Heart right ventricle (tissue), 16 donors: ENCODE measurements around the gene VPS13A. TPM values are rescaled to one million over a fixed set of nuclear protein-coding genes. Genes with fewer than 3 reads are reported as not detected.

Experiments used
- ATAC-seq, 8 donors: fragments of 200-7000 bp; cut with Tn5 transposase; one replicate each; pipeline ENCODE4 v1.9.1; 2020; ENCODE audit warnings: mild to moderate bottlenecking in 8 of 8, moderate library complexity in 8 of 8, moderate number of reproducible peaks in 1 of 8
- DNase-seq, 2 donors: peaks; one replicate each; pipeline ENCODE4 v3.0.0-alpha.2; 2020
- H3K27ac ChIP-seq, 10 donors: fragments of 200-600 bp; sonication (generic) in 2 of 10; one replicate each; pipeline versions ENCODE4 v1.5.0 to v1.8.0; 2020 to 2022; ENCODE audit warnings: mild to moderate bottlenecking in 3 of 10
- H3K27me3 ChIP-seq, 7 donors: fragments of 200-600 bp; one replicate each; pipeline ENCODE4 v1.8.0; 2021 to 2022; ENCODE audit warnings: mild to moderate bottlenecking in 2 of 7
- H3K36me3 ChIP-seq, 9 donors: fragments of 200-600 bp; sonication (generic) in 1 of 9; one replicate each; pipeline versions ENCODE4 v1.5.0 to v1.8.0; 2020 to 2022; ENCODE audit warnings: mild to moderate bottlenecking in 2 of 9
- H3K4me1 ChIP-seq, 9 donors: fragments of 200-600 bp; sonication (generic) in 1 of 9; one replicate each; pipeline versions ENCODE4 v1.5.0 to v1.8.0; 2020 to 2022; ENCODE audit warnings: mild to moderate bottlenecking in 4 of 9
- H3K4me3 ChIP-seq, 10 donors: fragments of 200-600 bp; sonication (generic) in 2 of 10; one replicate each; pipeline versions ENCODE4 v1.5.0 to v1.8.0; 2020 to 2022; ENCODE audit warnings: mild to moderate bottlenecking in 7 of 10, moderate library complexity in 2 of 10
- H3K9me3 ChIP-seq, 11 donors: fragments of 200-600 bp in 10 of 11; sonication (generic) in 2 of 11; one replicate each; pipeline versions ENCODE4 v1.5.0 to v1.8.0; 2013 to 2022; ENCODE audit warnings: mild to moderate bottlenecking in 2 of 11, control low read depth in 1 of 11, moderate library complexity in 1 of 11
- WGBS, 2 donors: extraction: QIAGEN DNeasy Blood & Tissue Kit; methylation state at CpG; one replicate each; pipeline ENCODE4 v1.1.7; 2013; ENCODE audit warnings: inconsistent platforms in 1 of 2; 5-methylcytosine and 5-hydroxymethylcytosine counted together
- intact Hi-C, 10 donors: fragments of 100-400 bp; cut with DNase I; formaldehyde crosslinking; loops; one replicate each; pipeline versions ENCODE4 v1.11.1 to v1.14.2; 2022
- polyA plus RNA-seq, 2 donors: library from polyadenylated mRNA; stranded (reverse); fragments of 200-250 nt; gene quantifications; one replicate each; pipeline ENCODE4 v1.2.3, GENCODE V29; 2013
- total RNA-seq, 10 donors: library from RNA; stranded (reverse); fragmentation: NEBNext Ultra II Directional in 3 of 10; extraction: Animal tissue kit (Norgen Biotek cat#: 25700) in 3 of 10; gene quantifications; one replicate each; pipeline versions ENCODE4 v1.2.1 to v1.2.4, GENCODE V29; 2021 to 2023
- TF ChIP-seq, protein P1 (sequence below), 9 donors: fragments of 200-600 bp; sonication (generic) in 2 of 9; IDR thresholded peaks; one replicate each; pipeline versions ENCODE4 v1.5.0 to v1.8.0; 2021 to 2022; ENCODE audit warnings: antibody characterized with exemption in 9 of 9, mild to moderate bottlenecking in 5 of 9, moderate library complexity in 1 of 9
- donor health status: Arrhythmogenic right ventricular cardiomyopathy.
- donor health status: ischemic (EF 13 %, LVEDD 7.1; RV severe dilation, severe dysfunction).
- donor health status: healthy with polysubstance abuse.
- donor health status: DM: no; HTN: yes; CAD: no.
- donor health status: DM: no; HTN: no; CAD: no.
- donor health status: ischemic (EF 25% LVEDD 6.9; RV normal size, moderate dysfunction).
- donor health status: ischemic (EF 25% LVEDD 5.7; RV mildly dilated, moderate dysfunction).
- donor health status: healthy.
- donor health status: DM: yes; HTN: yes; CAD: no.
- donor health status: Ischemic cardiomyopathy.
- donor health status: ischemic (EF 35%, LVEDD 5.7; RV mildly dilated, moderate dysfunction).
- donor health status: nonischemic (EF 11% LVEDD 7.7; RV severe dilation, severe dysfunction).
- donor health status: DM: yes; HTN: yes; CAD: no.
- donor health status: PGD.
- donor health status: ischemic (EF 29% LVEDD 5.4; RV normal size, mild dysfunction).
- donor health status: nonischemic (EF 23%, LVEDD 6.1; RV moderate dilation, normal function).

VPS13A gene
- total and polyA plus RNA-seq, 12 donors, result 6.8 to 53.2 (median 33.6) TPM

DNA sequence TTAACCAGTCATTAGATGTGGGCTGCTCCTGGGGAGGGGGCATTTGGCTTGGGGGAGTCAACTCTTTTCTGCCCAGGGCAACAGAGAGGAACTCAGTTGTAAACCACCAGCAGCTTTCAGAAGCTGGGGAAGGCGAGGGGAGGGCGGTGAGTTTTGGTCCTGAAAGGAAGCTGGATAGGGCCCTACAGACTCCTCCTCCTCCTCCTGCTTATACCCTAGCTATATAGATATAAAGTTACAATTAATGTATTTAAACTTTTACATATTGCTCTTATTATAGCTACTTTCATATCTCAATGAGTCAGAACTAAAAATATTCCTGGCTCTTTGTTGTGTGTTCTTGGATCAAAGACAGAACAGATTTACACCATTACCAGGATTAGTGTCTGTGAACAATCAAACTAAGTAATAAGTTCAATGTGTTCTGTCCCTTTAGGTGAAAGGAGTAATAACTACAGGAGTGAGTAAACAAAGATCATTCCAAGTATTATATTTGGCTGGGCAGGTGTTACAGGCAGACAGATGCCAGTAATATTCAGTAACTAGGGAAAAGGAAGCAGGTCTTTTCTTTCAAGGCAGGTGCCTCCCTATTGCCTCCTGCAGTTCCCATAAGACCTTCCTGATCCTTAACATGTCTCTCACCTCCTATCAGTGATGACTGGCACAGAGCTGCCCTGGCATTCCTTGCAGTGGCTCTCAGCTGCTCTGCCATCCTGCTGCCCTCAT, 20.5 kb upstream of the VPS13A start:
- DNase-seq (no peak), ATAC-seq (peak in 6 of 8 donors; percentile 56 to 95 (median 81))
- Histone ChIP-seq H3K4me1 (peaks cover 0 to 18% (median 0%) of the 10 kb centered on the region in 9 donors), H3K9me3 (no peaks in the 10 kb centered on the region), H3K4me3 (no peak overlapping the region), H3K27ac (peak overlapping the region in 7 of 10 donors; percentile 36 to 69 (median 50)), H3K27me3 (no peaks in the 10 kb centered on the region), H3K36me3 (no peaks in the 10 kb centered on the region)
- intact Hi-C loops, result loop anchor here in 1 of 10 donors (10.0 kb wide), 1 partner anchor 342 kb away; no protein-coding TSS in a partner anchor
- 53 to 73% methylated on average over 2 of the region's 2 CpGs for WGBS, 2 donors
- TF ChIP-seq, protein P1, sequence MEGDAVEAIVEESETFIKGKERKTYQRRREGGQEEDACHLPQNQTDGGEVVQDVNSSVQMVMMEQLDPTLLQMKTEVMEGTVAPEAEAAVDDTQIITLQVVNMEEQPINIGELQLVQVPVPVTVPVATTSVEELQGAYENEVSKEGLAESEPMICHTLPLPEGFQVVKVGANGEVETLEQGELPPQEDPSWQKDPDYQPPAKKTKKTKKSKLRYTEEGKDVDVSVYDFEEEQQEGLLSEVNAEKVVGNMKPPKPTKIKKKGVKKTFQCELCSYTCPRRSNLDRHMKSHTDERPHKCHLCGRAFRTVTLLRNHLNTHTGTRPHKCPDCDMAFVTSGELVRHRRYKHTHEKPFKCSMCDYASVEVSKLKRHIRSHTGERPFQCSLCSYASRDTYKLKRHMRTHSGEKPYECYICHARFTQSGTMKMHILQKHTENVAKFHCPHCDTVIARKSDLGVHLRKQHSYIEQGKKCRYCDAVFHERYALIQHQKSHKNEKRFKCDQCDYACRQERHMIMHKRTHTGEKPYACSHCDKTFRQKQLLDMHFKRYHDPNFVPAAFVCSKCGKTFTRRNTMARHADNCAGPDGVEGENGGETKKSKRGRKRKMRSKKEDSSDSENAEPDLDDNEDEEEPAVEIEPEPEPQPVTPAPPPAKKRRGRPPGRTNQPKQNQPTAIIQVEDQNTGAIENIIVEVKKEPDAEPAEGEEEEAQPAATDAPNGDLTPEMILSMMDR (IDR thresholded peaks at IDR 0.05), result no peak

DNA sequence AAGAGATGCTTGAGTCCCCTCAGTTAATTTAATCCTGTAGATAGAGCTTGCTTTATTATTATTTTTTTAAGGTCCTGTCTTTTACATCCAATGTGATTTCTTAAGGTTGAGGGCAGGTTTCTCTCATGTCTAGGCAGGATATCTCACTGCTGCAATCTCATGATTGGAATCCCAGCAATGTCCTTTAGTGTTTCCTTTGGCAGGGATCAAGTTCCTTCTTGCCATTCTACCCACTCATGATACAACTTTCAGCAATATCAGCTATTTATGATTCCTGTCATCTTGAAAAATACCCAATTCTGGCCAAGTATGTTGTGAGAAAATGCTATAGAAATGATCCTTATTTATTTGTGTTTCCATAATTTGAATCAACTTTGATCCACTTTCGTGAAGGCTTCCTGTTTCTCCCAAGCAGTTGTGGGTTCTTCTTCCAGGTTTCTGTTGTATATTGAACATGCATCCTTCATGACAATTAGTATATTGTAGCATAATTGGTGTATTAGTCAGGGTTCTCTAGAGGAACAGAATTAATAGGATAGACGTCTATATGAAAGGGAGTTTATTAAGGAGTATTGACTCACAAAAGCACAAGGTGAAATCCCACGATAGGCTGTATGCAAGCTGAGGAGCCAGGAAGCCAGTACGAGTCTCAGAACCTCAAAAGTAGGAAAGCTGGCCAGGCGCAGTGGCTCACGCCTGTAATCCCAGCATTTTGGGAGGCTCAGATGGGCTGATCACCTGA, 18.4 kb upstream of the VPS13A start:
- no peaks in the 10 kb centered on the region for H3K27me3 ChIP-seq
- WGBS, 2 donors, result 79 to 88% methylated on average over 6 of the region's 6 CpGs
- H3K4me1 ChIP-seq, result peaks cover 0 to 22% (median 3%) of the 10 kb centered on the region in 9 donors
- intact Hi-C loops, result loop anchor here in 1 of 10 donors (10.0 kb wide), 1 partner anchor 344 kb away; no protein-coding TSS in a partner anchor
- no peaks in the 10 kb centered on the region for H3K36me3 ChIP-seq
- DNase-seq (no peak), ATAC-seq (no peak)
- TF ChIP-seq, protein P1 (IDR thresholded peaks at IDR 0.05), result no peak
- H3K9me3 ChIP-seq, result no peaks in the 10 kb centered on the region
- no peak overlapping the region for H3K4me3 ChIP-seq
- H3K27ac ChIP-seq, result no peak overlapping the region

DNA sequence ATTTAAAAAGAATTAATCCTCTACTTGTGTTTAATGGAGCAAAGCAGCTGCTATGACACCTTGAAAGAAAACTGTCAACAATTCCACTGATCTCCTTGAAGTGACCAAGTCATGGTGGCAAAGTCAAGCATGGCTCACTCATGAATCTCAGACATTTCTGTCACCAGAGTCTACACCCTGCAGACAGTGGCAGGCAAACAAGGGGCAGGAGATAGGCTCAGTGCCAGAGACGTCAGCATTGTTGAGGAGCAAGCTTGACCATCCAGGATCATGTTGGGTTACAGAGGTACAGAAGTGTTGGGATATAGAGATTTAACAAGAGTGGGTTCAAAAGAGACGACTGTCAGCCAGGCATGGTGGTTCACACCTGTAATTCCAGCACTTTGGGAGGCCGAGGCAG, 16.1 kb upstream of the VPS13A start:
- 70 to 79% methylated on average over 3 of the region's 3 CpGs for WGBS, 2 donors
- intact Hi-C loops, result loop anchor here in 1 of 10 donors (10.0 kb wide), 1 partner anchor 64 kb away; no protein-coding TSS in a partner anchor
- Histone ChIP-seq H3K27ac (no peak overlapping the region), H3K9me3 (peaks cover 0 to 3% (median 0%) of the 10 kb centered on the region in 11 donors), H3K4me1 (peaks cover 0 to 22% (median 3%) of the 10 kb centered on the region in 9 donors), H3K4me3 (no peak overlapping the region), H3K36me3 (no peaks in the 10 kb centered on the region), H3K27me3 (no peaks in the 10 kb centered on the region)
- ATAC-seq (peak in 4 of 8 donors; percentile 27 to 80 (median 44)), DNase-seq (no peak)
- TF ChIP-seq, protein P1 (IDR thresholded peaks at IDR 0.05), result no peak

DNA sequence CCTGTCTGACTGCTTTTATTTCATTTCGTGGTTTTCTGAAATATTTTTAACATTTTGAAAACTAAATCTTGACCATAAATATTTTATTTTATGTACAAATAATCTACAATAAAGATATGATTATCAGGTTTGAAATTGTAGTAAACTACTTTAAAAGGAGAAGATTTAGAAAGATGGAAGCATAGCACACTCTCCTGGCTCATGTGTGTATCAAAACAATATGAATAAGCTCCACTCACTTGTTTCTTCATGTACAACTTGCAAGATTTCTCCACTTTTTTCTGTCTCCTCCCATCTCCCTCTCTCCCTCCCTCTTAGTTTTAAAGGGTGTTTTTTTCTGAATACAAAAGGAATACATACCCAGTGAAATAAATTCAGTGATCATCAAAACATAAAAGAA, 15.4 kb upstream of the VPS13A start:
- no peak overlapping the region for H3K27ac ChIP-seq
- no peak for ATAC-seq
- DNase-seq, result no peak
- TF ChIP-seq, protein P1 (IDR thresholded peaks at IDR 0.05), result no peak
- peaks cover 0 to 16% (median 0%) of the 10 kb centered on the region in 9 donors for H3K4me1 ChIP-seq
- intact Hi-C loops, result loop anchor here in 1 of 10 donors (10.0 kb wide), 1 partner anchor 63 kb away; no protein-coding TSS in a partner anchor
- no peak overlapping the region for H3K4me3 ChIP-seq
- H3K27me3 ChIP-seq, result no peaks in the 10 kb centered on the region
- no peaks in the 10 kb centered on the region for H3K36me3 ChIP-seq
- 92 to 95% methylated on average over 1 of the region's 1 CpG for WGBS, 2 donors
- peaks cover 0 to 3% (median 0%) of the 10 kb centered on the region in 11 donors for H3K9me3 ChIP-seq
